ENCODE data around the gene CASKIN2. TPM values are rescaled to one million over a fixed set of nuclear protein-coding genes. Genes with fewer than 3 reads are reported as not detected.

CASKIN2 gene
- total RNA-seq, 1 experiment from 2014 or later = 37.0 TPM

- no peak overlapping the region for H3K4me3 Mint-ChIP-seq
- Histone ChIP-seq H2BK15ac (ENCODE audit: low read depth, low read length) (no peak overlapping the region), H3K23me2 (ENCODE audit: insufficient read length, low read depth, low read length, poor library complexity, severe bottlenecking) (no peaks in the 10 kb centered on the region), H3K27ac (ENCODE audit: insufficient read length, low read depth, low read length) (no peak overlapping the region), H3K79me1 (ENCODE audit: insufficient read depth, low read depth, low read length, poor library complexity, severe bottlenecking) (no peaks in the 10 kb centered on the region), H4K20me1 (ENCODE audit: control insufficient read depth, insufficient read depth, insufficient read length) (no peaks in the 10 kb centered on the region), H3K9ac (ENCODE audit: extremely low read depth, insufficient read length, low read length) (no peak overlapping the region), H3K14ac (ENCODE audit: insufficient read depth, low read length) (no peak overlapping the region), H3K9me3 (ENCODE audit: control insufficient read depth, low read depth, low read length) (no peaks in the 10 kb centered on the region), H2AK5ac (ENCODE audit: insufficient read length, low read length) (no peak overlapping the region), H2BK5ac (ENCODE audit: insufficient read length, low read length) (no peak overlapping the region), H4K5ac (ENCODE audit: insufficient read length, low read depth, low read length) (no peak overlapping the region), H3K4me2 (ENCODE audit: insufficient read depth, insufficient read length, low read length) (no peak overlapping the region), H3K23ac (ENCODE audit: insufficient read length, low read depth, low read length) (no peak overlapping the region), H2BK12ac (ENCODE audit: insufficient read length, low read depth, low read length) (no peak overlapping the region), H4K8ac (replicated peaks; ENCODE audit: insufficient read length, low read depth, low read length) (no peak overlapping the region), H3K79me2 (ENCODE audit: insufficient read depth, low read length) (no peaks in the 10 kb centered on the region), H2AFZ (ENCODE audit: low read length) (no peak overlapping the region), H2BK120ac (ENCODE audit: low read depth, low read length, poor library complexity, severe bottlenecking) (no peak overlapping the region), H4K91ac (ENCODE audit: insufficient read length, low read depth, low read length) (no peak overlapping the region), H3T11ph (ENCODE audit: low read length) (no peak overlapping the region), H3K56ac (ENCODE audit: insufficient read length, low read depth, low read length) (no peak overlapping the region), H3K18ac (ENCODE audit: insufficient read length, low read depth, low read length) (no peak overlapping the region), H3K27me3 (ENCODE audit: insufficient read depth, low read length) (no peaks in the 10 kb centered on the region), H3K4me1 (ENCODE audit: insufficient read depth, low read length) (no peaks in the 10 kb centered on the region), H3K4ac (ENCODE audit: low read depth, low read length) (no peak overlapping the region), H2BK20ac (ENCODE audit: low read depth, low read length, poor library complexity, severe bottlenecking) (no peak overlapping the region)
- no peak for DNase-seq
- peaks cover 0 to 3% of the 10 kb centered on the region in 2 experiments; a peak in 1 of 4 replicates for H3K4me1 Mint-ChIP-seq
- no peak for TF ChIP-seq CTCF (conservative IDR thresholded peaks at IDR 0.05)
- H3K9me3 Mint-ChIP-seq = no peaks in the 10 kb centered on the region
- H3K27ac Mint-ChIP-seq = peak overlapping the region in 2 of 3 experiments; percentile 9 to 51; a peak in 3 of 7 replicates
- H3K36me3 Mint-ChIP-seq (ENCODE audit: insufficient read depth in 1 of 3, low read depth in 3 of 3) = peaks cover 1 to 15% (median 7%) of the 10 kb centered on the region in 3 experiments; a peak in 4 of 7 replicates
- no peaks in the 10 kb centered on the region for H3K27me3 Mint-ChIP-seq (ENCODE audit: low read depth)
- no CpG with 5 or more reads among the region's 9 CpGs for whole genome bisulfite sequencing (ENCODE audit: extremely low coverage, insufficient read length, low lambda C conversion rate)
These were observed 44.7 kb upstream of the CASKIN2 start for GRCh38 chr17:75559958-75560533.
